H1 (cell line): ENCODE measurements around the gene BBS4. TPM values are rescaled to one million over a fixed set of nuclear protein-coding genes. Genes with fewer than 3 reads are reported as not detected.

Experiments used
- GTF2F1 ChIP-seq: IDR thresholded peaks from 2 replicates; pipeline ENCODE4 v1.6.1; 2012; ENCODE audit warnings: low read depth, low read length, improper control_type of control experiment, borderline replicate concordance
- HDAC6 ChIP-seq: IDR thresholded peaks from one replicate; pipeline ENCODE4 v1.7.1; 2012; ENCODE audit warnings: low read depth, mild to moderate bottlenecking, inconsistent platforms, low read length, moderate library complexity
- KDM5A ChIP-seq: fragments of 200-600 bp; IDR thresholded peaks from 2 replicates; pipeline ENCODE4 v1.7.1; 2012; ENCODE audit warnings: mild to moderate bottlenecking, low read length, inconsistent platforms, mixed read lengths
- SP2 ChIP-seq: IDR thresholded peaks from 2 replicates; pipeline ENCODE4 v1.6.1; 2012; ENCODE audit warnings: mild to moderate bottlenecking, low read length, inconsistent platforms
- polyA plus RNA-seq, 7 experiments: library from polyadenylated mRNA; depleted of rRNA in 3 of 7; stranded (reverse) in 5 of 7; unstranded in 2 of 7; fragments of >200 nt in 5 of 7; fragments of 200-250 nt in 2 of 7; gene quantifications; 1 replicate in 5 of 7; 2 replicates in 1 of 7; 4 replicates in 1 of 7; pipeline versions ENCODE4 v1.2.1 to v1.2.3, GENCODE V29; 2011 to 2013; ENCODE audit warnings: missing spikeins in 2 of 7, mixed read lengths in 2 of 7
- total RNA-seq: library from RNA; stranded (reverse); fragmentation: NEBNext Ultra II Directional; extraction: Animal tissue kit (Norgen Biotek cat#: 25700); gene quantifications from 2 replicates; pipeline ENCODE4 v1.2.1, GENCODE V29; 2021

BBS4 gene
- total and polyA plus RNA-seq, 2 of the 8 experiments (the other 6 are each of a cell fraction or from before 2014, with no cell fraction given), result 17.4 to 24.1 TPM

GRCh38 chr15:72782274-72783003 lies 96.4 kb downstream of the BBS4 start (continued):
- TF ChIP-seq GTF2F1, result no peak
- no peak for TF ChIP-seq KDM5A
- TF ChIP-seq SP2, result no peak
- no peak for TF ChIP-seq HDAC6
